Measurements from ENCODE around the gene ATRNL1. TPM values are rescaled to one million over a fixed set of nuclear protein-coding genes. Genes with fewer than 3 reads are reported as not detected.

Gene ATRNL1
- total RNA-seq, 2 donors from 2014 or later, result 0.63 to 1.5 TPM

- Mint-ChIP-seq H3K9me3 (peaks cover 9% of the 10 kb centered on the region), H3K27me3 (no peaks in the 10 kb centered on the region), H3K4me1 (no peaks in the 10 kb centered on the region), H3K27ac (no peak overlapping the region), H3K36me3 (ENCODE audit: low read depth) (no peaks in the 10 kb centered on the region), H3K4me3 (no peak overlapping the region)
- no peak for ATAC-seq (replicated peaks)
Observed at GRCh38 chr10:115624448-115624847, 531.3 kb downstream of the ATRNL1 start.

GRCh38 chr10:115628616-115629015 is 535.5 kb downstream of the ATRNL1 start:
- ATAC-seq (replicated peaks), result no peak
- Mint-ChIP-seq H3K36me3 (ENCODE audit: low read depth) (no peaks in the 10 kb centered on the region), H3K27me3 (no peaks in the 10 kb centered on the region), H3K4me3 (no peak overlapping the region), H3K27ac (no peak overlapping the region), H3K4me1 (no peaks in the 10 kb centered on the region), H3K9me3 (no peaks in the 10 kb centered on the region)

- H3K27me3 Mint-ChIP-seq, result no peaks in the 10 kb centered on the region
- peaks cover 7% of the 10 kb centered on the region for H3K9me3 Mint-ChIP-seq
- H3K4me3 Mint-ChIP-seq, result no peak overlapping the region
- no peak for ATAC-seq (replicated peaks)
- H3K27ac Mint-ChIP-seq, result no peak overlapping the region
- no peaks in the 10 kb centered on the region for H3K4me1 Mint-ChIP-seq
- no peaks in the 10 kb centered on the region for H3K36me3 Mint-ChIP-seq (ENCODE audit: low read depth)
Observed at GRCh38 chr10:115638246-115638645, 545.1 kb downstream of the ATRNL1 start.

GRCh38 chr10:115649217-115649616 is 556.1 kb downstream of the ATRNL1 start:
- no peak for ATAC-seq (replicated peaks)
- Mint-ChIP-seq H3K4me3 (no peak overlapping the region), H3K9me3 (peaks cover 16% of the 10 kb centered on the region), H3K27ac (no peak overlapping the region), H3K27me3 (no peaks in the 10 kb centered on the region), H3K4me1 (no peaks in the 10 kb centered on the region), H3K36me3 (ENCODE audit: low read depth) (no peaks in the 10 kb centered on the region)

GRCh38 chr10:115653473-115653872 is 560.3 kb downstream of the ATRNL1 start:
- ATAC-seq (replicated peaks), result no peak
- Mint-ChIP-seq H3K27ac (no peak overlapping the region), H3K27me3 (no peaks in the 10 kb centered on the region), H3K36me3 (ENCODE audit: low read depth) (no peaks in the 10 kb centered on the region), H3K9me3 (peaks cover 16% of the 10 kb centered on the region), H3K4me1 (no peaks in the 10 kb centered on the region), H3K4me3 (no peak overlapping the region)

DNA sequence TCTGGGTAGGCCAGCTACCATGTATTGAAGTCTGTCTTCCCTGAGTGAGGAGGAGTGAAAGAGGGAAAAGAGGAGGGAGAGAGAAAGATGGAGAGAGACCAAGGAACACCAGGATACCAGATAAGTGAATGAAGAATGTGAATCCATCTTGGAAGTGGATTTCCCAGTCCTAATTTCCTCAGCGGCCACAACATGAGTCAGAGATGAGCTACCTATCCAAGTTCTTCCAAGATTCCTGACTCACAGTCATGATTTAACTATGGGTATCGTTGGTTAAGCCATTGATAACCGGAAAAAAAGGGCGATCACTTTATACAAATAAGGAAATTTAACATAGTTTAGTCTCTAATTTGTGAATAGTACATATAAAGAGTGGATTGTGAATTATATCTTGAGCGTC is 561.8 kb downstream of the ATRNL1 start:
- Mint-ChIP-seq H3K27me3 (no peaks in the 10 kb centered on the region), H3K4me1 (no peaks in the 10 kb centered on the region), H3K27ac (no peak overlapping the region), H3K4me3 (no peak overlapping the region), H3K36me3 (ENCODE audit: low read depth) (no peaks in the 10 kb centered on the region), H3K9me3 (peaks cover 10% of the 10 kb centered on the region)
- ATAC-seq (replicated peaks), result no peak

DNA sequence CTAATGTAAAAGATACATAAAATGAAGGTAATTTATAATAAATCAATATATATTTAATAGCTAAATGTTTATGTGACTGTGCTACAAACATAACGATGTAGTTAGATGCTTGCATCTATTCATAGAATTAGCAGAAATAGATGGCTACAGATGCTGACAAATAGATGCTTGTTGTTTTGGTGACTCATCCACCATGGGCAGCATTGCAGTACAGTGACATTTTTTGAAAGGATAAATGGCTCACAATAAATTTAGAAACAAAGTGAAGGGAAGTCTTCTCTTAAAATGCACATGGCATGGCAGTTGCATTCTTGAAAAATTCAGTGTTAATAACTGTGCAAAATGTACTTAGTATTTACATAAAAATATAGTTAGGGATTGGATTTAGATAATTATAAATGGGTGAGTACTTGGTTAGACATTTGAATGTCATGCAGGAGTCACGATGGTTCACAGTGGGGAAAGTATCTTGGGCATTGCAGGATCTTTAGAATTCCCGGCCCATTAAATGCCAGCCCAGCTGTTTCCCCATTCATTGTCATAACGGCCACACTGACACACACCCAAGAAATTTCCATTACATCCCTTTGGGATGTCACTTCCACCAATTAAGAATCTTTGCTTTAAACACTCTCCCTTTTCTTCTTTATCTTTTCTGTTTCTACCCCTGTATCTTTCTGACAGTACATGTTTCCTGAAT is 564.1 kb downstream of the ATRNL1 start:
- Mint-ChIP-seq H3K27ac (no peak overlapping the region), H3K9me3 (peaks cover 3% of the 10 kb centered on the region), H3K27me3 (no peaks in the 10 kb centered on the region), H3K36me3 (ENCODE audit: low read depth) (no peaks in the 10 kb centered on the region), H3K4me1 (no peaks in the 10 kb centered on the region), H3K4me3 (no peak overlapping the region)
- no peak for ATAC-seq (replicated peaks)

- ATAC-seq (replicated peaks), result no peak
- no peaks in the 10 kb centered on the region for H3K4me1 Mint-ChIP-seq
- no peak overlapping the region for H3K27ac Mint-ChIP-seq
- H3K36me3 Mint-ChIP-seq (ENCODE audit: low read depth), result no peaks in the 10 kb centered on the region
- no peak overlapping the region for H3K4me3 Mint-ChIP-seq
- no peaks in the 10 kb centered on the region for H3K27me3 Mint-ChIP-seq
- peaks cover 3% of the 10 kb centered on the region for H3K9me3 Mint-ChIP-seq
Observed at GRCh38 chr10:115659616-115660015, 566.5 kb downstream of the ATRNL1 start.

DNA sequence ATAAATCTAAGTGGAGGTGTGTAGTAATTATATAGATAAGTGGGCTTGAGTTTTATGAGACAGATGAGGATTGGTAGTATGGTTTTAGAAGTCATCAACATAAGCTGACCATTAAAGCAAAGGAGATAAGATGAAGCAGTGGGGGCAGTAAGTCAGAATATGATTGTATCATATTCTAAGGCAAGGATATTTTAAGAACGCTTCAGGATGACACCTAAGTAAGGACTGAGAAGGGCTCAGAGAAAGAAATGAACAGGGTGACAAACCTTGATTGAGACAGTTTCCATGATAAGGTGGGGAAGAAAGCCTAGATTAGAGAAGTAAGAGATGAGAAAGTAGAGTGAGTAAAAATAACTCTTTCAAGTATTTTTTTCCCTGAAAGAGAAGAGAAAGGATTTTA is 567.2 kb downstream of the ATRNL1 start:
- Mint-ChIP-seq H3K9me3 (peaks cover 3% of the 10 kb centered on the region), H3K36me3 (ENCODE audit: low read depth) (no peaks in the 10 kb centered on the region), H3K27ac (no peak overlapping the region), H3K4me3 (no peak overlapping the region), H3K4me1 (no peaks in the 10 kb centered on the region), H3K27me3 (no peaks in the 10 kb centered on the region)
- ATAC-seq (replicated peaks), result no peak

GRCh38 chr10:115662422-115662821 is 569.3 kb downstream of the ATRNL1 start:
- peaks cover 3% of the 10 kb centered on the region for H3K9me3 Mint-ChIP-seq
- no peak for ATAC-seq (replicated peaks)
- H3K36me3 Mint-ChIP-seq (ENCODE audit: low read depth), result no peaks in the 10 kb centered on the region
- no peaks in the 10 kb centered on the region for H3K27me3 Mint-ChIP-seq
- H3K4me3 Mint-ChIP-seq, result no peak overlapping the region
- H3K27ac Mint-ChIP-seq, result no peak overlapping the region
- H3K4me1 Mint-ChIP-seq, result no peaks in the 10 kb centered on the region

DNA sequence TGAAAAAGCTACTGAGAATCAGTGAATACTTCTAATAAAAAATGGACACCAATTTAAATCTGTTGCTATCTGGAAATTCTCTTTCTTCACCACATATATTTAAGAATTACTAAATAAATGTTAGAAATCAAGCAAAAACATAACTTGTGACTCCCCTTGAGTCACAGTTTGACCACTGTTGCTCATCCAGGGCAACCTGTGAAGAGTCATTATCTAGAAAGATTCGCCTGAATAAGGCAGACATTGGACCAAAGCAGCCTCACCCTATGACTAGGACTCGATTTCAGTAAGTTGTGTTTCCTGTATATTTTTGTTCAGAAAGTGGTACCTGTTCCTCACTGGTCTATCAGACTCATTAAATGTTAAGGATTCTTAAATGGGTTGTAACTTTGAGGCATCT is 572.4 kb downstream of the ATRNL1 start:
- ATAC-seq (replicated peaks), result no peak
- Mint-ChIP-seq H3K4me3 (no peak overlapping the region), H3K36me3 (ENCODE audit: low read depth) (no peaks in the 10 kb centered on the region), H3K27me3 (no peaks in the 10 kb centered on the region), H3K27ac (no peak overlapping the region), H3K4me1 (no peaks in the 10 kb centered on the region), H3K9me3 (peaks cover 3% of the 10 kb centered on the region)

GRCh38 chr10:115674496-115674895 is 581.3 kb downstream of the ATRNL1 start:
- no peak overlapping the region for H3K27ac Mint-ChIP-seq
- peaks cover 12% of the 10 kb centered on the region for H3K9me3 Mint-ChIP-seq
- no peaks in the 10 kb centered on the region for H3K36me3 Mint-ChIP-seq (ENCODE audit: low read depth)
- H3K4me1 Mint-ChIP-seq, result no peaks in the 10 kb centered on the region
- ATAC-seq (replicated peaks), result no peak
- H3K4me3 Mint-ChIP-seq, result no peak overlapping the region
- H3K27me3 Mint-ChIP-seq, result no peaks in the 10 kb centered on the region

GRCh38 chr10:115696747-115697146 is 603.6 kb downstream of the ATRNL1 start:
- ATAC-seq (replicated peaks), result no peak
- Mint-ChIP-seq H3K4me3 (no peak overlapping the region), H3K4me1 (no peaks in the 10 kb centered on the region), H3K27ac (no peak overlapping the region), H3K36me3 (ENCODE audit: low read depth) (no peaks in the 10 kb centered on the region), H3K27me3 (no peaks in the 10 kb centered on the region), H3K9me3 (peaks cover 5% of the 10 kb centered on the region)

DNA sequence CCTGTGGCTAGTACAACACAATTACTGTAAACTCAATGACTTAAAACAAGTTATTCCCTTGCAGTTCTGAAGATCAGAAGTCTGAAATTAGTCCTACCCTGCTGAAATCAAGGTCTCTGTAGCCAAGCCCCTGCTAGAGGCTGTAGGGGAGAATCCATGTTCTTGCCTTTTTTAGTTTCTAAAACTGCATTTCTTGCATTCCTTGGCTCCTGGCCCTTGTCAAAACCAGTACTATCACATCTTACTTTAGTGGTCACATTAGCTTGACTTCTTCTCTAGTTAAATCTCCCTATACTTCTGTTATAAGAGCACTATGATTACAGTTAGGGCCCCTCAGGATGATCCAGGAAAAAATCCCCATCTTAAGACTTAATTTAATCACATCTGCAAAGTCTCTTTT is 612.9 kb downstream of the ATRNL1 start:
- ATAC-seq (replicated peaks), result no peak
- Mint-ChIP-seq H3K27me3 (no peaks in the 10 kb centered on the region), H3K36me3 (ENCODE audit: low read depth) (no peaks in the 10 kb centered on the region), H3K4me1 (no peaks in the 10 kb centered on the region), H3K27ac (no peak overlapping the region), H3K9me3 (peaks cover 3% of the 10 kb centered on the region), H3K4me3 (no peak overlapping the region)

DNA sequence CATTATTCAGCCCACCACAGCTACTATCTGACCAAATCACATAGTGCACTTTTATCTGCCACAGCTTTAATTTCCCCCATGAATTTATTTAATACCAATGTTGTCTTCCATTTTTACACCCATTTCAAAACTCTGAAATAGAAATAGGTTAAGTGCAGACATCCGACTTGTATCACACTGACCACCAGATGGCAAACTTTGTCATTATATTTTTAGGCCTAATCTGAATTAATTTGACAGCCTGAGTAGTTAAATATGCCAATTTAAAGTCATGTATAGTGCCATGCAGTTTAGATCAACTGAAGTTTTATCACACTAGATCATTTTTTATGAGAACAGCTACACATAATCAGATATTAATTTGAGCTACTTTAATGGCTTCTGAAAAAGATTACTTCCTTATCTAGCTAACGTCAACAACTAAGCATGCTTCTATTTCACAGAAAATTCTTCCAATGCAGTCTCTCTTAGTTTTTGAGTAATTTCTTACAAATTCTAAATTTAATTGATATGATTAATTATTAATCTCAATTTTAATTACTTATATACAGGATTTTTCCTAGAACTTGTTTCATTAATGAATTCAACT is 613.4 kb downstream of the ATRNL1 start:
- no peaks in the 10 kb centered on the region for H3K4me1 Mint-ChIP-seq
- no peaks in the 10 kb centered on the region for H3K36me3 Mint-ChIP-seq (ENCODE audit: low read depth)
- peaks cover 3% of the 10 kb centered on the region for H3K9me3 Mint-ChIP-seq
- H3K27ac Mint-ChIP-seq, result no peak overlapping the region
- H3K27me3 Mint-ChIP-seq, result no peaks in the 10 kb centered on the region
- ATAC-seq (replicated peaks), result no peak
- H3K4me3 Mint-ChIP-seq, result no peak overlapping the region

Measured in activated T-helper 17 cell treated with anti-CD3 and anti-CD28 coated beads, Interleukin-2, amount 50 U/mL, for 72 hours (primary cell).